Vagina (tissue), 2 donors: ENCODE results near the gene TMEM120A. TPM values are rescaled to one million over a fixed set of nuclear protein-coding genes. Genes with fewer than 3 reads are reported as not detected.
"Not testable (repeated sequence)": the region's sequence is repeated elsewhere in the genome, so short reads cannot be mapped to it uniquely, and the experiment has no call there.

ENCODE experiments used
- DNase-seq, 2 donors: peaks; one replicate each; pipeline ENCODE4 v3.0.0-alpha.2; 2017; ENCODE audit errors: extremely low spot score in 2 of 2
- H3K27ac ChIP-seq: fragments of 200-600 bp; sonication (generic); one replicate; pipeline ENCODE4 v1.5.1; 2019
- H3K27me3 ChIP-seq: fragments of 200-600 bp; sonication (generic); one replicate; pipeline ENCODE4 v1.5.1; 2019
- H3K36me3 ChIP-seq, 2 donors: fragments of 200-600 bp; sonication (generic); one replicate each; pipeline ENCODE4 v1.5.1; 2017 to 2019
- H3K4me1 ChIP-seq: fragments of 200-600 bp; sonication (generic); one replicate; pipeline ENCODE4 v1.5.1; 2019
- H3K4me3 ChIP-seq, 2 donors: fragments of 200-600 bp; sonication (generic); 1 replicate in 1 of 2; 2 replicates in 1 of 2; pipeline ENCODE4 v1.5.1; 2016 to 2019
- H3K9me3 ChIP-seq: fragments of 200-600 bp; sonication (generic); one replicate; pipeline ENCODE4 v1.5.1; 2019
- CTCF ChIP-seq, 3 experiments: fragments of 450-650 bp in 2 of 3; fragments of 200-600 bp in 1 of 3; sonication (generic) in 1 of 3; IDR thresholded peaks; one replicate each; pipeline ENCODE4 v1.5.1; 2017 to 2019; ENCODE audit warnings: antibody characterized with exemption in 3 of 3, mild to moderate bottlenecking in 2 of 3, moderate library complexity in 2 of 3
- POLR2A ChIP-seq, 2 donors: fragments of 450-650 bp; IDR thresholded peaks; one replicate each; pipeline ENCODE4 v1.6.1; 2017; ENCODE audit warnings: antibody characterized with exemption in 2 of 2, mild to moderate bottlenecking in 2 of 2, moderate library complexity in 2 of 2
- POLR2AphosphoS5 ChIP-seq, 2 donors: sonication (generic); formaldehyde crosslinking; IDR thresholded peaks; one replicate each; pipeline ENCODE4 v1.9.0; 2017; ENCODE audit warnings: antibody characterized with exemption in 2 of 2, mild to moderate bottlenecking in 2 of 2, low read depth in 1 of 2; ENCODE audit not compliant: insufficient read depth in 1 of 2
- intact Hi-C: fragments of 100-400 bp; cut with DNase I; formaldehyde crosslinking; loops from one replicate; pipeline ENCODE4 v1.15.1; 2023
- total RNA-seq: library from RNA; depleted of rRNA; stranded (reverse); fragments of >200 nt; gene quantifications from one replicate; pipeline ENCODE4 v1.2.3, GENCODE V29; 2016

TMEM120A gene
- total RNA-seq, 1 donor from 2014 or later: 45.9 TPM

- intact Hi-C loops: no loop called here
- H3K36me3 ChIP-seq: peaks cover 0 to 4% of the 10 kb centered on the region in 2 donors
- no peaks in the 10 kb centered on the region for H3K27me3 ChIP-seq
- no peak for DNase-seq
- peak overlapping the region; percentile 44 for H3K27ac ChIP-seq
- peaks cover 28% of the 10 kb centered on the region for H3K4me1 ChIP-seq
- H3K9me3 ChIP-seq: no peaks in the 10 kb centered on the region
- no peak overlapping the region for H3K4me3 ChIP-seq
- no peak for TF ChIP-seq POLR2A (IDR thresholded peaks at IDR 0.05)
These were observed 15.5 kb upstream of the TMEM120A start for GRCh38 chr7:76009672-76010600.

GRCh38 chr7:76008156-76008687 lies 13.8 kb upstream of the TMEM120A start:
- no peaks in the 10 kb centered on the region for H3K9me3 ChIP-seq
- H3K4me1 ChIP-seq: peaks cover 28% of the 10 kb centered on the region
- no peaks in the 10 kb centered on the region for H3K27me3 ChIP-seq
- no peak for TF ChIP-seq CTCF (IDR thresholded peaks at IDR 0.05)
- TF ChIP-seq POLR2AphosphoS5 (IDR thresholded peaks at IDR 0.05; ENCODE audit: insufficient read depth in 1 of 2, low read depth in 1 of 2): no peak
- TF ChIP-seq POLR2A (IDR thresholded peaks at IDR 0.05): no peak
- DNase-seq: no peak
- H3K4me3 ChIP-seq: no peak overlapping the region
- intact Hi-C loops: no loop called here
- H3K36me3 ChIP-seq: peaks cover 0 to 10% of the 10 kb centered on the region in 2 donors
- no peak overlapping the region for H3K27ac ChIP-seq

GRCh38 chr7:76005004-76005403 lies 10.6 kb upstream of the TMEM120A start:
- H3K4me1 ChIP-seq, H3K9me3 ChIP-seq, intact Hi-C loops, H3K4me3 ChIP-seq, H3K27me3 ChIP-seq, H3K27ac ChIP-seq, DNase-seq: not testable (repeated sequence)
- H3K36me3 ChIP-seq: peaks cover 0 to 20% of the 10 kb centered on the region in 2 donors

GRCh38 chr7:76003351-76003750 lies 9.0 kb upstream of the TMEM120A start:
- H3K27me3 ChIP-seq: no peaks in the 10 kb centered on the region

GRCh38 chr7:76002822-76003221 lies 8.4 kb upstream of the TMEM120A start:
- no peaks in the 10 kb centered on the region for H3K27me3 ChIP-seq
- intact Hi-C loops: no loop called here
- no peaks in the 10 kb centered on the region for H3K4me1 ChIP-seq
- H3K27ac ChIP-seq: no peak overlapping the region
- DNase-seq: no peak
- no peaks in the 10 kb centered on the region for H3K9me3 ChIP-seq
- no peak overlapping the region for H3K4me3 ChIP-seq
- TF ChIP-seq POLR2A (IDR thresholded peaks at IDR 0.05) (no peak), CTCF (IDR thresholded peaks at IDR 0.05) (no peak), POLR2AphosphoS5 (IDR thresholded peaks at IDR 0.05; ENCODE audit: insufficient read depth in 1 of 2, low read depth in 1 of 2) (no peak)
- peaks cover 0 to 20% of the 10 kb centered on the region in 2 donors for H3K36me3 ChIP-seq

More at GRCh38 chr7:76003351-76003750, 9.0 kb upstream of the TMEM120A start:
- TF ChIP-seq POLR2AphosphoS5 (IDR thresholded peaks at IDR 0.05; ENCODE audit: insufficient read depth in 1 of 2, low read depth in 1 of 2) (no peak), POLR2A (IDR thresholded peaks at IDR 0.05) (no peak), CTCF (IDR thresholded peaks at IDR 0.05) (no peak)
- intact Hi-C loops: no loop called here
- no peak overlapping the region for H3K27ac ChIP-seq
- H3K36me3 ChIP-seq: peaks cover 0 to 20% of the 10 kb centered on the region in 2 donors
- no peak overlapping the region for H3K4me3 ChIP-seq
- H3K9me3 ChIP-seq: no peaks in the 10 kb centered on the region
- DNase-seq: no peak
- H3K4me1 ChIP-seq: no peaks in the 10 kb centered on the region

GRCh38 chr7:76002139-76002538 lies 7.7 kb upstream of the TMEM120A start:
- no peak for TF ChIP-seq POLR2AphosphoS5 (IDR thresholded peaks at IDR 0.05; ENCODE audit: insufficient read depth in 1 of 2, low read depth in 1 of 2)
- TF ChIP-seq POLR2A (IDR thresholded peaks at IDR 0.05): no peak
- TF ChIP-seq CTCF (IDR thresholded peaks at IDR 0.05): no peak
- H3K4me1 ChIP-seq: no peaks in the 10 kb centered on the region
- no peak for DNase-seq
- H3K27me3 ChIP-seq: no peaks in the 10 kb centered on the region
- H3K4me3 ChIP-seq: no peak overlapping the region
- intact Hi-C loops: no loop called here
- no peak overlapping the region for H3K27ac ChIP-seq
- no peaks in the 10 kb centered on the region for H3K9me3 ChIP-seq
- H3K36me3 ChIP-seq: peaks cover 0 to 20% of the 10 kb centered on the region in 2 donors
